ENCODE data around the gene IGLL5.

IGLL5 gene

DNA sequence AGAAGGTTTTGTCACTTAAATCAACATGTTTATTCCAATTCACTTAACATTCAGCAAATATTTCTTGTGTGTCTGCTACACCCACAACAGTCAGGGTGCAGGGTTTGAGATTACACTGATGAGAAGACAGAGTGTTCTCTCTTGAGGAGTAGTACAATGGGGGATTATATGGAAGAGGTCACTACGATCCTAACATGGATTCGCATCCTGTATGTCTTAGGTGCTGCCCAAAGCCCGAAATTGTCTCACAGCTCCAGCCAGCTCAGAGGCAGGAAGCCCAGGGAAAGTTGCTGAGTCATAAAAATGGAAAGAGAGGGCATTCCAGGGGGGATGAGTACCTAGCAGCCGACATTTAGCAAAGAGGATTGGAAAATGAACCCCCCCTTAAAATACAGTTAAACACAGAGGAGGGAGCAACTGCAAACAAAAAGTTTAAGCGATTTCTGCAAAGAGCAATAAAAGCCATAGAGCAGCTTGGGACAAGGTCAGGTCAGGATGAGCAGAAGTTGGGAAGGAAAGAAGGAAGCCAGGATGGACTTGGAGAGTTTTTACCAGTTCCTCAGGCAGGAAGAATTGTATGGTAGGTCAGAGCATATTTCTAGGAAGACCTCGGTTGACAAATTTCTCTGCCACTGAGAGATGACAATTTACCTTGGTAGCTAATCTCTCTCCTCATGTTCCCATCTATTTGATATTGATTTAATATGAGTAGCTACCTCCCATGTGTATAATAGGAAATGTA is 49.5 kb downstream of the IGLL5 start:
- Histone ChIP-seq H3K9me3 (ENCODE audit: control insufficient read depth, insufficient read depth, low read length) (no peaks in the 10 kb centered on the region), H3K9ac (ENCODE audit: low read depth, low read length) (no peak overlapping the region), H3K36me3 (ENCODE audit: control insufficient read depth, insufficient read depth, low read length) (no peaks in the 10 kb centered on the region), H3K4me3 (ENCODE audit: low read depth, low read length) (no peak overlapping the region), H3K27me3 (ENCODE audit: control insufficient read depth, insufficient read depth, low read length) (peaks cover 11% of the 10 kb centered on the region), H3K4me1 (ENCODE audit: control insufficient read depth, insufficient read depth, low read length) (no peaks in the 10 kb centered on the region)

GRCh38 chr22:22937894-22938480 is 50.4 kb downstream of the IGLL5 start:
- H3K4me3 ChIP-seq (ENCODE audit: low read depth, low read length), result no peak overlapping the region
- H3K9ac ChIP-seq (ENCODE audit: low read depth, low read length), result no peak overlapping the region
- no peaks in the 10 kb centered on the region for H3K36me3 ChIP-seq (ENCODE audit: control insufficient read depth, insufficient read depth, low read length)
- no peaks in the 10 kb centered on the region for H3K9me3 ChIP-seq (ENCODE audit: control insufficient read depth, insufficient read depth, low read length)
- H3K27me3 ChIP-seq (ENCODE audit: control insufficient read depth, insufficient read depth, low read length), result peaks cover 11% of the 10 kb centered on the region
- H3K4me1 ChIP-seq (ENCODE audit: control insufficient read depth, insufficient read depth, low read length), result no peaks in the 10 kb centered on the region

GRCh38 chr22:22938672-22939587 is 51.3 kb downstream of the IGLL5 start:
- no peaks in the 10 kb centered on the region for H3K36me3 ChIP-seq (ENCODE audit: control insufficient read depth, insufficient read depth, low read length)
- no peak overlapping the region for H3K4me3 ChIP-seq (ENCODE audit: low read depth, low read length)
- H3K27me3 ChIP-seq (ENCODE audit: control insufficient read depth, insufficient read depth, low read length), result peaks cover 11% of the 10 kb centered on the region
- no peak overlapping the region for H3K9ac ChIP-seq (ENCODE audit: low read depth, low read length)
- H3K9me3 ChIP-seq (ENCODE audit: control insufficient read depth, insufficient read depth, low read length), result no peaks in the 10 kb centered on the region
- H3K4me1 ChIP-seq (ENCODE audit: control insufficient read depth, insufficient read depth, low read length), result no peaks in the 10 kb centered on the region

DNA sequence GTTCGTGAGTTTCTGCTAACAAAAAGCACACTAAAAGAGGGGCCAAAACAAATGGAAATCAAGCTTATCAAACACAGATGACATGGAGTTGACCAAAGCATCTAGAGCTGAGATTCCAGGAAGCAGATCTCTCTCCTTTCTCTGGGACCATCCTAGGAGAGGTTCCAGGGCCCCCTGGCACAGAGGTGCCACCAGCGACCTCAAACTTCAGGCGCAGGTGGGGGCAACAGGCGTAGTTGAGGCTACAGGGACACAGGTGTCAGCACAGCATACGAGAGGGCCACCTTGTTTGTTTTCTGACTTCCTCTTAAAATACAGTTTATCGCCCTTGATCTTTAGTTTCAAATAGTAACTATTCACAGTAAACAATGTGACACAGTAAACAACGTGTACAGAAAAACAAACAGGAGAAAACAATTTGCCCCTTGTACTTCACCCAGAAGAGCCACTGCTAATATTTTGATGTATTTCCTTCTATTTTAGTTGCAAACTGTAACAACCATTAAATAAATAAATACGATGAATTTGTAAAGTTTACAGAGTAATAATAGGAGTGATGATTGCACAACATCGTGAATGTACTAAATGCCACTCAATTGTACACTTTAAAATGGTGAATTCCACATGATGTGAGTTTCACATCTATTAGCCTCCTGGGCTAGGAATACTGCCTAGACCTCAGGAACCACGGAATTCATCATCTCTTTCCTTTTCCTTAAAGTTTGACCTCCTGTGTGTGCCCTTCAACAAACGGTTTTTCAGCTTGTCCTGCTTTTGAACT is 52.2 kb downstream of the IGLL5 start:
- H3K9me3 ChIP-seq (ENCODE audit: control insufficient read depth, insufficient read depth, low read length), result no peaks in the 10 kb centered on the region
- no peaks in the 10 kb centered on the region for H3K4me1 ChIP-seq (ENCODE audit: control insufficient read depth, insufficient read depth, low read length)
- no peak overlapping the region for H3K4me3 ChIP-seq (ENCODE audit: low read depth, low read length)
- H3K9ac ChIP-seq (ENCODE audit: low read depth, low read length), result no peak overlapping the region
- peaks cover 11% of the 10 kb centered on the region for H3K27me3 ChIP-seq (ENCODE audit: control insufficient read depth, insufficient read depth, low read length)
- H3K36me3 ChIP-seq (ENCODE audit: control insufficient read depth, insufficient read depth, low read length), result no peaks in the 10 kb centered on the region

GRCh38 chr22:22940961-22941605 is 53.5 kb downstream of the IGLL5 start:
- no peak overlapping the region for H3K9ac ChIP-seq (ENCODE audit: low read depth, low read length)
- H3K27me3 ChIP-seq (ENCODE audit: control insufficient read depth, insufficient read depth, low read length), result peaks cover 11% of the 10 kb centered on the region
- no peaks in the 10 kb centered on the region for H3K4me1 ChIP-seq (ENCODE audit: control insufficient read depth, insufficient read depth, low read length)

DNA sequence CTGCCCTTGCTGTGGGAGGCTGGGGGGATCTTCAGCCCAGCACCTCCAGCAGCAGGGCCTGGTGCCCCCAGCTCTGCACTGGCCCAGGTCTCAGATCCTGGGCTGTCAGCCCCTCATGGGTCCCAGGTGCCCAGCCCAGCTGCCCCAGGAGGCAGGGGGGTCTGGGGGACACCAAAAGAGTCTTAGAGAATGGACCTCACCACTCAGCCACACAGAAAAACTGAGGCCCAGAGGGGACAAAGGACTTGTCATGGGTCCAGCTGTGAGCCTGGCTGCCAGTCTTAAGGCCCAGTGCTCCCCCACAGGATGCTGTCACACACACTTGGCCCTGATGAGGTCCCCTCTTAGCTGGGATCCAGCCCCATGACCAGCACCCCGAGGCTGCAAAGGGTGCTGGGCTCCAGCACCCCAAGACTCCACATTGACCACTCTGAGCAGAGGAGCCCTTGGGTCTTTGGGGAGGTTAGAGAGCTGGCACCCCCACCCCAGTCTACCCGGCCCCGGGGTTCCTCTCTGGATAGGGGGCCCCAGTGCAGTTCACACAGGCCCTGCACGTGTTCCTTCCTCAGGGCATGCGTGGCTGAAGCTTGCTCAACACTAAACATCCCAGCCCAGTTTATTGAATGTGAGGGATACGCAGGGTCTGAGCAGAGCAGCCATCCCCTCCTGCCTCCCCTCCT is 54.4 kb downstream of the IGLL5 start:
- H3K36me3 ChIP-seq (ENCODE audit: control insufficient read depth, insufficient read depth, low read length), result no peaks in the 10 kb centered on the region
- no peaks in the 10 kb centered on the region for H3K9me3 ChIP-seq (ENCODE audit: control insufficient read depth, insufficient read depth, low read length)
- H3K27me3 ChIP-seq (ENCODE audit: control insufficient read depth, insufficient read depth, low read length), result peaks cover 11% of the 10 kb centered on the region
- no peak overlapping the region for H3K4me3 ChIP-seq (ENCODE audit: low read depth, low read length)
- H3K9ac ChIP-seq (ENCODE audit: low read depth, low read length), result no peak overlapping the region
- no peaks in the 10 kb centered on the region for H3K4me1 ChIP-seq (ENCODE audit: control insufficient read depth, insufficient read depth, low read length)

More at GRCh38 chr22:22940961-22941605, 53.5 kb downstream of the IGLL5 start:
- Histone ChIP-seq H3K4me3 (ENCODE audit: low read depth, low read length) (no peak overlapping the region), H3K36me3 (ENCODE audit: control insufficient read depth, insufficient read depth, low read length) (no peaks in the 10 kb centered on the region), H3K9me3 (ENCODE audit: control insufficient read depth, insufficient read depth, low read length) (no peaks in the 10 kb centered on the region)

- Histone ChIP-seq H3K27me3 (ENCODE audit: control insufficient read depth, insufficient read depth, low read length) (peaks cover 11% of the 10 kb centered on the region), H3K36me3 (ENCODE audit: control insufficient read depth, insufficient read depth, low read length) (no peaks in the 10 kb centered on the region), H3K9ac (ENCODE audit: low read depth, low read length) (no peak overlapping the region), H3K4me1 (ENCODE audit: control insufficient read depth, insufficient read depth, low read length) (no peaks in the 10 kb centered on the region), H3K4me3 (ENCODE audit: low read depth, low read length) (no peak overlapping the region), H3K9me3 (ENCODE audit: control insufficient read depth, insufficient read depth, low read length) (no peaks in the 10 kb centered on the region)
Observed at GRCh38 chr22:22942511-22943329, 55.1 kb downstream of the IGLL5 start.

GRCh38 chr22:22943521-22944267 is 56.1 kb downstream of the IGLL5 start:
- Histone ChIP-seq H3K9me3 (ENCODE audit: control insufficient read depth, insufficient read depth, low read length) (no peaks in the 10 kb centered on the region), H3K36me3 (ENCODE audit: control insufficient read depth, insufficient read depth, low read length) (no peaks in the 10 kb centered on the region), H3K9ac (ENCODE audit: low read depth, low read length) (no peak overlapping the region), H3K4me1 (ENCODE audit: control insufficient read depth, insufficient read depth, low read length) (no peaks in the 10 kb centered on the region), H3K27me3 (ENCODE audit: control insufficient read depth, insufficient read depth, low read length) (peaks cover 8% of the 10 kb centered on the region), H3K4me3 (ENCODE audit: low read depth, low read length) (no peak overlapping the region)

DNA sequence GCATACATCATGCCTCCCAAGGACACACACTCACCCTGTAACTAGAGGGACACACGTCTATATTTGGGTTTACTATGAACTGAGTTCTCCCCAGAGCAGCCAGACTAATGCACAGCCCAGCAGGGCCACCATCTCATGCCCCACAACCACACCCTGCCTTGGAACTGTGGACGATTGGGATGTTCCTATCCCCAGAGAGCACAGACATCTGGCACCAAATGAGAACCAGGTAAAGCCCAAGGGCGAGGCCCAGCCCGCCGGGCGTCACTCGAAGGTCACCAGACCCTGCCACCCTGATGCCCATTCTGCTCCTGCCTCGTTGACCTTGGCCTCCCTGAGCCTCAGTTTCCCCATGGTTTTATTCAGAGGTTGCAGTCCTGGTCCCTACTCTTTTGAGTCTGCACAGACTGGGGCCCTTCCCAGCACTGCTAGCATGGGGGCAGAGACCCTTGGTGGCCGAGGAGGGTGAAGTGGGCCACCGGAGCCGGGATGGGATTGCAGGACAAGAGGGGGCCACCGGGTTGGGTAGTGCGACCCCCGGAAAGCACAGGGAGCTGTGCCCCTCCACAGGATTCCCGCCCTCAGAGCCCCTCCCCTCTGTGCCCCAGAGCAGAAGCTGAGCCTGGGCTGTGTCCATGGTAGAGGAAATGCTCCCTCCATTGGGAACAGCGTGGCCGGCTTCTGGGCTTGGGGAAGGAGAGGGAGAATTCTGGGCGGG is 56.8 kb downstream of the IGLL5 start:
- Histone ChIP-seq H3K27me3 (ENCODE audit: control insufficient read depth, insufficient read depth, low read length) (peaks cover 8% of the 10 kb centered on the region), H3K9ac (ENCODE audit: low read depth, low read length) (no peak overlapping the region), H3K4me1 (ENCODE audit: control insufficient read depth, insufficient read depth, low read length) (no peaks in the 10 kb centered on the region), H3K36me3 (ENCODE audit: control insufficient read depth, insufficient read depth, low read length) (no peaks in the 10 kb centered on the region), H3K9me3 (ENCODE audit: control insufficient read depth, insufficient read depth, low read length) (no peaks in the 10 kb centered on the region), H3K4me3 (ENCODE audit: low read depth, low read length) (no peak overlapping the region)

Data from iPS-15b (cell line).